ENCODE results near the gene PHAF1.

Gene PHAF1

GRCh38 chr16:67164599-67165061, 54.9 kb downstream of the PHAF1 start, which contains the start of gene HSF4:
Gene HSF4, plus strand, starts transcription at chr16:67164745. Its CDS starts 67 bp downstream, at chr16:67164812.
- DNase-seq = no peak

- no peak for DNase-seq
Measured at GRCh38 chr16:67165121-67166078, 55.7 kb downstream of the PHAF1 start.

- no peak for DNase-seq
Measured at GRCh38 chr16:67166110-67166547, 56.4 kb downstream of the PHAF1 start.

- no peak for DNase-seq
Measured at GRCh38 chr16:67166598-67167168, 56.9 kb downstream of the PHAF1 start.

- DNase-seq = no peak
Measured at GRCh38 chr16:67167588-67167987, 57.8 kb downstream of the PHAF1 start.

GRCh38 chr16:67169011-67169451, 59.3 kb downstream of the PHAF1 start:
- DNase-seq = no peak

GRCh38 chr16:67169642-67170167, 60.0 kb downstream of the PHAF1 start:
- DNase-seq = peak; percentile 36

- peak; percentile 30 for DNase-seq
Measured at GRCh38 chr16:67170168-67170948, 60.6 kb downstream of the PHAF1 start, which contains the start of gene NOL3. Gene NOL3, plus strand, starts transcription at chr16:67170538.

GRCh38 chr16:67170949-67171649, 61.4 kb downstream of the PHAF1 start:
- DNase-seq = no peak

GRCh38 chr16:67173323-67173722, 63.6 kb downstream of the PHAF1 start:
- no peak for DNase-seq

GRCh38 chr16:67173808-67174705, 64.3 kb downstream of the PHAF1 start:
- DNase-seq = peak; percentile 61

GRCh38 chr16:67174706-67175231, 65.0 kb downstream of the PHAF1 start:
- DNase-seq = no peak

GRCh38 chr16:67176662-67177061, 66.9 kb downstream of the PHAF1 start:
- no peak for DNase-seq

GRCh38 chr16:67177743-67178699, 68.3 kb downstream of the PHAF1 start:
- DNase-seq = peak; percentile 42

GRCh38 chr16:67179421-67180080, 69.8 kb downstream of the PHAF1 start:
- DNase-seq = no peak

GRCh38 chr16:67180166-67180565, 70.4 kb downstream of the PHAF1 start:
- no peak for DNase-seq

- DNase-seq = no peak
Measured at GRCh38 chr16:67181346-67181745, 71.6 kb downstream of the PHAF1 start.

GRCh38 chr16:67182288-67182687, 72.5 kb downstream of the PHAF1 start:
- no peak for DNase-seq

GRCh38 chr16:67183284-67183626, 73.5 kb downstream of the PHAF1 start:
- no peak for DNase-seq

All from stimulated activated CD4-positive, alpha-beta T cell treated with anti-CD3 and anti-CD28 coated beads, Interleukin-4, amount 100 ng/mL, for 24 hours (primary cell).